SU-DHL-6 (cell line): Measurements from ENCODE around the gene MKRN2.
"Not testable (repeated sequence)": the region's sequence is repeated elsewhere in the genome, so short reads cannot be mapped to it uniquely, and the experiment has no call there.

Source experiments
- H2AFZ ChIP-seq: fragments of 200-600 bp; sonication (generic); 2 replicates; pipeline ENCODE4 v1.6.1; 2014; ENCODE audit warnings: low read depth, mild to moderate bottlenecking, moderate library complexity, mixed read lengths, antibody characterized with exemption, low read length; ENCODE audit not compliant: severe bottlenecking
- H3F3A ChIP-seq: fragments of 200-600 bp; shearing (Covaris generic); 2 replicates; pipeline ENCODE4 v1.6.0; 2016; ENCODE audit warnings: antibody characterized with exemption, mild to moderate bottlenecking; ENCODE audit not compliant: insufficient read depth
- H3K27ac ChIP-seq: fragments of 200-600 bp; sonication (generic); 2 replicates; pipeline ENCODE4 v1.5.1; 2016; ENCODE audit warnings: low read depth, mild to moderate bottlenecking, low read length, moderate library complexity, mixed read lengths
- H3K27me3 ChIP-seq: fragments of 200-600 bp; sonication (generic), shearing (Covaris generic); 2 replicates; pipeline ENCODE4 v1.6.0; 2014; ENCODE audit warnings: mild to moderate bottlenecking, low read length
- H3K36me3 ChIP-seq: fragments of 200-600 bp; sonication (generic); 2 replicates; pipeline ENCODE4 v1.6.1; 2014; ENCODE audit warnings: mild to moderate bottlenecking, low read length, mixed read lengths
- H3K4me2 ChIP-seq: fragments of 300-600, 200-600 bp; shearing (Covaris generic), sonication (generic); 2 replicates; pipeline ENCODE4 v1.6.0; 2014; ENCODE audit warnings: low read length, low read depth, mild to moderate bottlenecking; ENCODE audit not compliant: poor library complexity, severe bottlenecking
- H3K4me3 ChIP-seq: fragments of 200-600 bp; sonication (generic); 2 replicates; pipeline ENCODE4 v1.5.1; 2014; ENCODE audit warnings: antibody characterized with exemption, low read length, mild to moderate bottlenecking, mixed read lengths; ENCODE audit not compliant: insufficient read depth, poor library complexity, severe bottlenecking
- H3K79me2 ChIP-seq: fragments of 200-600 bp; sonication (generic); 2 replicates; pipeline ENCODE4 v1.6.1; 2014; ENCODE audit warnings: mild to moderate bottlenecking, low read length, moderate library complexity; ENCODE audit not compliant: insufficient read depth
- H3K9ac ChIP-seq: fragments of 200-600 bp; sonication (generic); 2 replicates; pipeline ENCODE4 v1.7.0; 2014; ENCODE audit warnings: mild to moderate bottlenecking, low read length
- H3K9me2 ChIP-seq: fragments of 200-600 bp; sonication (generic); replicated peaks from 2 replicates; pipeline ENCODE4 v1.6.1; 2014; ENCODE audit warnings: low read length; ENCODE audit not compliant: insufficient read depth
- H3K9me3 ChIP-seq: fragments of 200-600 bp; sonication (generic); 2 replicates; pipeline ENCODE4 v1.6.1; 2014; ENCODE audit warnings: low read length, mixed read lengths; ENCODE audit not compliant: insufficient read depth
- H4K20me1 ChIP-seq: fragments of 200-600 bp; sonication (generic); 2 replicates; pipeline ENCODE4 v1.6.1; 2014; ENCODE audit warnings: low read depth, mild to moderate bottlenecking, antibody characterized with exemption, low read length, moderate library complexity, mixed read lengths
- CTCF ChIP-seq: fragments of 200-600 bp; sonication (generic); IDR thresholded peaks from one replicate; pipeline ENCODE4 v1.5.1; 2017; ENCODE audit warnings: antibody characterized with exemption, mild to moderate bottlenecking, low read length, moderate library complexity; ENCODE audit not compliant: insufficient read depth, poor library complexity, severe bottlenecking
- EZH2phosphoT487 ChIP-seq: fragments of 200-600 bp; sonication (generic), shearing (Covaris generic); conservative IDR thresholded peaks from 2 replicates; pipeline ENCODE4 v1.6.1; 2018; ENCODE audit warnings: mild to moderate bottlenecking, antibody characterized with exemption, low read length, moderate library complexity, mixed read lengths

MKRN2 gene

GRCh38 chr3:12628813-12629212 is 71.9 kb downstream of the MKRN2 start:
- Histone ChIP-seq H3K27ac (no peak overlapping the region), H3K4me3 (no peak overlapping the region), H4K20me1 (peaks cover 23% of the 10 kb centered on the region; the same call in 1 of the 2 replicates), H3K9me2 (no peaks in the 10 kb centered on the region), H3K9me3 (no peaks in the 10 kb centered on the region), H3F3A (no peaks in the 10 kb centered on the region; the same call in 1 of the 2 replicates), H3K36me3 (no peaks in the 10 kb centered on the region), H3K79me2 (peaks cover 99% of the 10 kb centered on the region), H3K4me2 (no peak overlapping the region), H2AFZ (no peak overlapping the region), H3K27me3 (no peaks in the 10 kb centered on the region), H3K9ac (no peak overlapping the region)
- TF ChIP-seq CTCF (no peak), EZH2phosphoT487 (no peak)

GRCh38 chr3:12629560-12629959 is 72.7 kb downstream of the MKRN2 start:
- Histone ChIP-seq H3K27ac (no peak overlapping the region), H3K79me2 (peaks cover 99% of the 10 kb centered on the region), H3K9me3 (no peaks in the 10 kb centered on the region), H3K4me3 (no peak overlapping the region), H3K4me2 (no peak overlapping the region), H3K9me2 (no peaks in the 10 kb centered on the region), H2AFZ (no peak overlapping the region), H3K9ac (no peak overlapping the region), H3K36me3 (no peaks in the 10 kb centered on the region), H3K27me3 (no peaks in the 10 kb centered on the region), H4K20me1 (peaks cover 20% of the 10 kb centered on the region; the same call in 1 of the 2 replicates), H3F3A (no peaks in the 10 kb centered on the region; the same call in 1 of the 2 replicates)
- no peak for TF ChIP-seq CTCF
- no peak for TF ChIP-seq EZH2phosphoT487

- H3F3A ChIP-seq: no peaks in the 10 kb centered on the region; the same call in 1 of the 2 replicates
- H3K36me3 ChIP-seq: no peaks in the 10 kb centered on the region
- no peak overlapping the region for H3K4me3 ChIP-seq
- H2AFZ ChIP-seq: no peak overlapping the region
- no peaks in the 10 kb centered on the region for H3K9me3 ChIP-seq
- TF ChIP-seq CTCF (no peak), EZH2phosphoT487 (no peak)
- peaks cover 20% of the 10 kb centered on the region; the same call in 1 of the 2 replicates for H4K20me1 ChIP-seq
- no peak overlapping the region for H3K9ac ChIP-seq
- no peaks in the 10 kb centered on the region for H3K9me2 ChIP-seq
- peaks cover 100% of the 10 kb centered on the region for H3K79me2 ChIP-seq
- no peak overlapping the region for H3K4me2 ChIP-seq
- H3K27ac ChIP-seq: no peak overlapping the region
- no peaks in the 10 kb centered on the region for H3K27me3 ChIP-seq
These were observed 73.4 kb downstream of the MKRN2 start for GRCh38 chr3:12630292-12630691.

GRCh38 chr3:12630843-12631242 is 74.0 kb downstream of the MKRN2 start:
- H3K9ac ChIP-seq, H2AFZ ChIP-seq, H3K9me2 ChIP-seq, H3K36me3 ChIP-seq, H3K4me2 ChIP-seq, H3K27me3 ChIP-seq, H3K4me3 ChIP-seq, H3K9me3 ChIP-seq, H3F3A ChIP-seq, H3K27ac ChIP-seq: not testable (repeated sequence)
- peaks cover 99% of the 10 kb centered on the region for H3K79me2 ChIP-seq
- H4K20me1 ChIP-seq: peaks cover 20% of the 10 kb centered on the region; the same call in 1 of the 2 replicates
